ENCODE measurements around the gene PTPRG.

PTPRG gene

GRCh38 chr3:62277450-62277849 lies 716.1 kb downstream of the PTPRG start:
- DNase-seq (ENCODE audit: low spot score) = no peak

- no peak for DNase-seq (ENCODE audit: low spot score)
Observed at GRCh38 chr3:62277986-62278385, 716.6 kb downstream of the PTPRG start.

GRCh38 chr3:62281726-62282125 lies 720.4 kb downstream of the PTPRG start:
- DNase-seq (ENCODE audit: low spot score) = no peak

GRCh38 chr3:62284442-62284841 lies 723.1 kb downstream of the PTPRG start:
- no peak for DNase-seq (ENCODE audit: low spot score)

GRCh38 chr3:62287392-62287927 lies 726.1 kb downstream of the PTPRG start:
- no peak for DNase-seq (ENCODE audit: low spot score)

GRCh38 chr3:62289922-62290321 lies 728.6 kb downstream of the PTPRG start:
- DNase-seq (ENCODE audit: low spot score) = no peak

- DNase-seq (ENCODE audit: low spot score) = no peak
Observed at GRCh38 chr3:62293051-62293780, 731.8 kb downstream of the PTPRG start.

GRCh38 chr3:62295571-62295970 lies 734.2 kb downstream of the PTPRG start:
- no peak for DNase-seq (ENCODE audit: low spot score)

GRCh38 chr3:62300617-62301016 lies 739.2 kb downstream of the PTPRG start:
- DNase-seq (ENCODE audit: low spot score) = no peak

- no peak for DNase-seq (ENCODE audit: low spot score)
Observed at GRCh38 chr3:62312201-62312600, 750.8 kb downstream of the PTPRG start.

GRCh38 chr3:62316525-62316924 lies 755.2 kb downstream of the PTPRG start:
- DNase-seq (ENCODE audit: low spot score) = no peak

- DNase-seq (ENCODE audit: low spot score) = no peak
Observed at GRCh38 chr3:62318365-62318751, 757.0 kb downstream of the PTPRG start.

- DNase-seq (ENCODE audit: low spot score) = peak; percentile 12
Observed at GRCh38 chr3:62318752-62319569, 757.6 kb downstream of the PTPRG start.

GRCh38 chr3:62319570-62320243 lies 758.3 kb downstream of the PTPRG start:
- no peak for DNase-seq (ENCODE audit: low spot score)

- no peak for DNase-seq (ENCODE audit: low spot score)
Observed at GRCh38 chr3:62323241-62323640, 761.9 kb downstream of the PTPRG start.

- no peak for DNase-seq (ENCODE audit: low spot score)
Observed at GRCh38 chr3:62325896-62326295, 764.5 kb downstream of the PTPRG start.

GRCh38 chr3:62329971-62330370 lies 768.6 kb downstream of the PTPRG start:
- DNase-seq (ENCODE audit: low spot score) = no peak

- no peak for DNase-seq (ENCODE audit: low spot score)
Observed at GRCh38 chr3:62332017-62332416, 770.6 kb downstream of the PTPRG start.

- DNase-seq (ENCODE audit: low spot score) = no peak
Observed at GRCh38 chr3:62332835-62333244, 771.5 kb downstream of the PTPRG start.

GRCh38 chr3:62335196-62335595 lies 773.8 kb downstream of the PTPRG start:
- no peak for DNase-seq (ENCODE audit: low spot score)

- no peak for DNase-seq (ENCODE audit: low spot score)
Observed at GRCh38 chr3:62343755-62344154, 782.4 kb downstream of the PTPRG start.

All from hematopoietic multipotent progenitor cell treated with erythropoietin and hydrocortisone succinate and interleukin-3 and kit ligand, for 17 days (in vitro differentiated cells).